ENCODE data around the gene USP32. TPM values are rescaled to one million over a fixed set of nuclear protein-coding genes. Genes with fewer than 3 reads are reported as not detected.
A peak's percentile ranks its signal among the peaks of the same experiment; 100 is the strongest.

USP32 gene
- total RNA-seq, 3 donors from 2014 or later, result 20.1 to 22.0 (median 20.9) TPM

DNA sequence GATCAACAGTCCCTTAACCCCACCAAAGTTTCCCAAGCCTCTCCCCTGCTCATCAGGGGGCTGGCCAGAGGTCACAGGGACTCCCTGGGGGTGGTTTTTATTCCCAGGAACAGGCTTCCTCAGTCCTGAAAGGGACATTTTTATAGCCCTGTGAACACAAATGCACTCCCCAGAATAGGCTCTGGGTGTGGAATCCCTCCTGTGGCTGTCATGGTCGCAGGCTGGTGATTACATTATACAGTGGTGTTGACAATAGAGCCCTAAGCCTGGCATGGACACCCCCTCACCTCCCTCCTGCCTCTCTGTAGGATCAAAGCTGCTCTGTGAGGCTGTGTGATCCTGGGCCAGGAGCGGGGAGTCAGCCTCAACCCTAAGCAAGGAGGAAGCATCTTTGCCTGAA is 243.6 kb downstream of the USP32 start:
- Mint-ChIP-seq H3K4me3 (no peak overlapping the region), H3K27me3 (ENCODE audit: low read depth) (peaks cover 82% of the 10 kb centered on the region), H3K36me3 (ENCODE audit: insufficient read depth) (no peaks in the 10 kb centered on the region), H3K4me1 (ENCODE audit: low read depth) (peaks cover 17% of the 10 kb centered on the region), H3K9me3 (no peaks in the 10 kb centered on the region)
- DNase-seq (no peak), ATAC-seq (no peak)

DNA sequence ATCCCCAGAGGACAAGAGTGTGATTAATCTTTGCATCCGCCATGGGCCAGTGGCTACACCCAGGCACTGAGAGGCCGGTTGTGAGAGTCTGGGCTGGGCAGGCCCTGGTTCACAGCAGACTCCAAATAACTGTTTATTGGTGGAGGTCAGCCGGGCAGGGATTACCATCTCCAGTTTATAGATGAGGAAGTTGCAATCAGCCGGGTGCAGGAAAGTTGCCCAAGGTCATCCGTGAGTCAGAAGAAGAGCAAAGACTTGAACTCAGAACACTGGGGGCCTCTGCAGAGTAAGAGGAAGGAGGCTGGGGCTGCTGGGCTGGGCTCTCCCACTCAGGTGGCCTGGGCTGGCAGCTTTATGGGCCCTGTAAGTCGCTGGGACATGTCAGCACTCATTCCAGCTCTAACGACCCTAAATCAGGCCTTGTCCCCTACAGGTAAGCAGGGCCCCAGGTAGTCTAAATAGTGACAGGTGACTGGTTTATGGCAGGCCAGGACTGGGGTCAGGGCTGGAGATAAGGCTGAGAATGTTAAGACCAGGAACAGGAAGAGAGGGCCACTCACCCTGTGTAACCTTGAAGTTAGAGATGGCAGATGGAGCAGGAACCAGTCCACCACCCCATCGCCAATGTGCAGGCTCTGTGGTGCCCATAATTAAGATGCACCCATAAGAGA is 244.2 kb downstream of the USP32 start:
- Mint-ChIP-seq H3K9me3 (no peaks in the 10 kb centered on the region), H3K4me1 (ENCODE audit: low read depth) (peaks cover 24% of the 10 kb centered on the region), H3K27me3 (ENCODE audit: low read depth) (peaks cover 83% of the 10 kb centered on the region), H3K4me3 (no peak overlapping the region), H3K36me3 (ENCODE audit: insufficient read depth) (no peaks in the 10 kb centered on the region)
- no peak for ATAC-seq
- DNase-seq, result no peak

DNA sequence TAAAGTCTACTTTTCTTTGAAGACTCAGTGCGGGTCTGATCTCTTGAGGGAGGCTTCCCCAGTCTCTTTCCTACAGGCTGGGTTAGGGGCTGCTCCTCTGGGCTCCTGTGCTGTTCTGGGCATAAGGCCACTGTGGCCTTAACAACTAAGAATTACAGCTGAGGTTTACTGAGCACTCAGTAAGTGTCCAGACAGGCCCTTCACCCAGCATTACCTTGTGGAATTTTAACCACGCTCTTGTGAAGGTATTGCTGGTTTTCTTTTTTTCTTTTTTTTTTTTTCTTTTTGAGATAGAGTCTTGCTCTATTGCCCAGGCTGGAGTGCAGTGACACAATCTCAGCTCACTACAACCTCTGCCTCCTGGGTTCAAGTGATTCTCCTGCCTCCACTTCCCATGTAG is 245.7 kb downstream of the USP32 start:
- H3K27me3 Mint-ChIP-seq (ENCODE audit: low read depth), result peaks cover 83% of the 10 kb centered on the region
- H3K9me3 Mint-ChIP-seq, result no peaks in the 10 kb centered on the region
- H3K36me3 Mint-ChIP-seq (ENCODE audit: insufficient read depth), result no peaks in the 10 kb centered on the region
- peaks cover 26% of the 10 kb centered on the region for H3K4me1 Mint-ChIP-seq (ENCODE audit: low read depth)
- ATAC-seq, result no peak
- H3K4me3 Mint-ChIP-seq, result no peak overlapping the region
- no peak for DNase-seq

DNA sequence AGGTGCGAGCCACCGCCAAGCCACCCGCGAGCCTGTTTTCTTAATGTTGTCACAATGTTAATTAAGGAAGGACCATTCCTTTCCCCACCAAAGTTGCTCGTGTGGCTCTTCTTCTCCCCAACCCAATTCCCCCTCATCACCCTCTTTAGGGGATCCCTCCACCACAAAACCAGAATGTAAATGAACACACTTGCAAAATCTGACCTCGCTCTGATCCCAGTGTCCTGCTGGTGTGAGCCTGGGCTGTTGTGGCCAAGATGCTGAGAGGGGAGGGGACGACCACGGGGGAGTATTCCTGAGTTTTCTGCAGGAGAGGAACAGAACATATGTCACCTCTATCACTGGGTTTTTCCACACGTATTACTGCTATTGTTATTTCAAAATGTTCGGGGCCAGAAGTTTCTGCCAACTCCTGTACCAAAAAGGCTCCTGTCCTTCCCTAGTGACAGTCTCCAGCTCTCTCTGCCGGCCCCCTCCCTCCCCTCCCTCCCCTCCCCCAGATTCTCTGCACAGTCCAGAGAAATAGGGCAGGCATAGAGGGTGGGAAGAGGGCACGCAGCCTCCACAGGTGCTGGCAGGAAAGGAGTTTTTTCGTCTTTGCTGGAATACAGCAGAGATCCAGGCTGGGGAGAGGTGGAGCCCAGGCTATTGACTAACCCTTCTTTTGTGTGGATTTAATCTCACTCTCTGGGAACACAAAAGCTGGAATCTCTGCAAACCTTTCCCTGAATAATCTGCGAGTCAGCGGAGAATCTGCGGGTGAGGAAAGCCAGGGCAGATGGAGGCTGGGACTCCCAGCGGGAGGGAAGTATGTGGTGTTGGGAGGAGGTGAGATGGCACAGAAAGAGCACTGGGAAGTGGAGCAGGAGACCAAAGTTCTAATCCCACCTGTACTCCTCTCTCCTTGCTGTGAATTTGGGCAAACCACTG is 246.7 kb downstream of the USP32 start:
- DNase-seq, result no peak
- H3K36me3 Mint-ChIP-seq (ENCODE audit: insufficient read depth), result no peaks in the 10 kb centered on the region
- no peak for ATAC-seq
- H3K4me3 Mint-ChIP-seq, result no peak overlapping the region
- peaks cover 20% of the 10 kb centered on the region for H3K4me1 Mint-ChIP-seq (ENCODE audit: low read depth)
- no peaks in the 10 kb centered on the region for H3K9me3 Mint-ChIP-seq
- peaks cover 84% of the 10 kb centered on the region for H3K27me3 Mint-ChIP-seq (ENCODE audit: low read depth)

DNA sequence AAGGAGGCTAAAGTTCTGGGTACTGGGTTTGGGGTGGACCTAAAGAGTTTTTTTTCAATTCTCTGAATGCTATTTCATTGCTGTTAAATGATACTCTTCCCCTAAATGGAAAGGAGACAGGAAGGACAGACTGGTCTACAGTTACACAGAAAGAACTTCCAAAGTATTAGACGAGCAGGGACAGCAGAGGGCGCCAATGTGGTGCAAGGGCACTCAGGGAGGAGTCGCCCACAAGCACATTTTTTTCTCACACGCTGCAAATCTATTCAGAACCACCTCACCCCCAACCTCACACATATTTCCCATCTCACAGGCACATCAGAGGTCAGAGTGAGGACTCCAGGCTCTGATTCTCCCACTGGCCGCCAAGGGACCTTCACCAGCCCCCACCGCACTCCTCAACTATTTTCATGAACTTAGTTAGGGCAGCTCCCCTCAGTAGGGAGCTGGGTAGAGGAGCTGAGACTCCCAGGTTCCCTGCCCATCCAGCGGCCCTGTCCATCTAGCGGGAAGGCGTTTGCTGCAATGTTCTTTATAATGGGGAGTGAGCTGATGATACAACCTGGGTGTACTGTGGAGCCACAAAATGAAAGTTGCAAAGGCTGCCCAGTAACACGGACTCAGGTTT is 248.9 kb downstream of the USP32 start:
- Mint-ChIP-seq H3K4me1 (ENCODE audit: low read depth) (peaks cover 22% of the 10 kb centered on the region), H3K4me3 (peak overlapping the region; percentile 26), H3K36me3 (ENCODE audit: insufficient read depth) (no peaks in the 10 kb centered on the region), H3K9me3 (no peaks in the 10 kb centered on the region), H3K27me3 (ENCODE audit: low read depth) (peaks cover 87% of the 10 kb centered on the region)
- ATAC-seq, result peak; percentile 79 to 80
- DNase-seq, result peak; percentile 62

DNA sequence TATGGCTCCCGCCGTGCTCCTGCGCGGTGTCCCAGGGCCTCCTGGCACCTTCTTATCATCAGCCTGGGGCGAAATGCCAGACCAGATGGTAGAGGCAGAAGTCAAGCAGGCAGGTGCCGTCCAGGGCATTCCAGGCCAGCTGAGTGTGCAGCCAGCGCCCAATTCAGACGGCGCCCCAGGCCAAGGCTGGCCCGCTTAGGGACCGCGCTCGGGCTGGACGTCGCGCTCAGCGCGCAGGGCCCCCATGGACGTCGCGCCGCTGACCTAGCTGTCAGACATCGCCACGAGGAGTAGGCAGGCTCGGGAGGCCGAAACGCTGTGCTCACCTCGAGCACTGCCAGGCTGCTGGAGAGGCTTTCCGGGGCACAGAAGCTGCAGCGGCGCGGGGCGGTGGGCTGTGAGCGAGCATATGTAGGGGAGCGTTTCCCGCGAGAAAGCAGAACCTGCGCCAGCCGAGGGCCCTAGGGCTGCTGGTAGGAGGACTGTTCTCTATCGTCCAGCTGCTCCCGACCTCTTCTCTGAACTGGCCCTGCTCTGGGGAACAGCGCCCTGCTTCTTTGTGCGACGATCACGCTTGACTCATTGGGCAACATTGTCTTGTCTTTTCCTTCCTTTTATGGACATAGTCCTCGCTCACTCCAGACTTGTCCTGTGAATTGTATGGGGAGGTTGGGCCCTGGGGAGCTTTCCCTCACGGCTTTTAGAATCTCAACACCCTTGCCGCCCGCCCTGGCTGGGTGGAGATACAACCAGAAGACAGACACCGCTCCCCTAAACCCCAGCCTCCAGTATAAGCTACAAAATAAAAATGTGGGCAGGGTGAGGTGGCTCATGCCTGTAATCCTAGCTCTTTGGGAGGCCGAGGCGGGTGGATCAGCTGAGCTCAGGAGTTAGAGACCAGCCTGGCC is 250.6 kb downstream of the USP32 start:
- DNase-seq, result no peak
- peaks cover 22% of the 10 kb centered on the region for H3K4me1 Mint-ChIP-seq (ENCODE audit: low read depth)
- H3K27me3 Mint-ChIP-seq (ENCODE audit: low read depth), result peaks cover 76% of the 10 kb centered on the region
- no peak for ATAC-seq
- no peak overlapping the region for H3K4me3 Mint-ChIP-seq
- H3K9me3 Mint-ChIP-seq, result no peaks in the 10 kb centered on the region
- H3K36me3 Mint-ChIP-seq (ENCODE audit: insufficient read depth), result no peaks in the 10 kb centered on the region

DNA sequence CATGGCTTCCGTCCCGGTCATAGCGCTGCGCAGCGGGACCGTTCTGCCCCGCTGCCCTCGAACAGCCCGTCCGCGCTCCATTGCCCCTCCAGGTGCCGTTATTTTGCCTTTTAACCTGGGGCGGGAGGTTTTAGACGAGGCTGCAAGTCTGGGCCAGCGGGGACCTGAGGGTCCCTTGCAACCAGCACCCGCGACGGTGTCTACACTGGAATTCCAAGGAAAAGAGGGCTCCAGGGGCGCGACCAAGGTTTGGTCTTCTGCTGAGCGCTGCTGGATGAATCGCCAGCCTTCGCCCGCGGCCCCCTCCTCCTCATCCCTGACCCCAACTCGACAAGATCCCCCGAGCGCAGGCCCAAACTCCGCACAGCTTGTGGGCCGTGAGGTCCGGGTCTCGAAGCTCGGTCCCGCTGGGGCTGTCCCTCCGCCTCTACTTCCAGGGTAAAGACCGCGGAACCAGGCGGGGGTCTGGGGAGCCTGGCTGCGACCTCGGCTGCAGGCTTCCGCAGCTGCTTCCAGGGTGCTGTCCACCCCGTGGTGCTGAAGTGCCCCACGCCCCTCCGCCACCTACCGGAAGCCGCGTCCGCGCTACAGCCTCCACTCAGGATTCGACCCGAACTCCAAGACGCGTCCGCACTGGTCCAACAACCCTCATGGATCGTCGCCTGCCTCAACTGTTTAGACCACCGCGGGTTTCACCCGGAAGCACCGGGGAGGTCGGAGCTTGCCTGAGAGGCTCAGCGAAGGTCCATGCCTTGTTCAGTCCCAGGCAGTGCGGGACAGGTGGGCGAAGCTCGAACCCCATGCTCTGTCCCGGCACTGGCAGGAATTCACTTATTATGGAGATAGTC is 252.3 kb downstream of the USP32 start:
- Mint-ChIP-seq H3K27me3 (ENCODE audit: low read depth) (peaks cover 64% of the 10 kb centered on the region), H3K9me3 (no peaks in the 10 kb centered on the region), H3K4me1 (ENCODE audit: low read depth) (peaks cover 35% of the 10 kb centered on the region), H3K36me3 (ENCODE audit: insufficient read depth) (no peaks in the 10 kb centered on the region), H3K4me3 (no peak overlapping the region)
- DNase-seq, result peak; percentile 44
- ATAC-seq, result peak in 1 of 2 donors; percentile 20

DNA sequence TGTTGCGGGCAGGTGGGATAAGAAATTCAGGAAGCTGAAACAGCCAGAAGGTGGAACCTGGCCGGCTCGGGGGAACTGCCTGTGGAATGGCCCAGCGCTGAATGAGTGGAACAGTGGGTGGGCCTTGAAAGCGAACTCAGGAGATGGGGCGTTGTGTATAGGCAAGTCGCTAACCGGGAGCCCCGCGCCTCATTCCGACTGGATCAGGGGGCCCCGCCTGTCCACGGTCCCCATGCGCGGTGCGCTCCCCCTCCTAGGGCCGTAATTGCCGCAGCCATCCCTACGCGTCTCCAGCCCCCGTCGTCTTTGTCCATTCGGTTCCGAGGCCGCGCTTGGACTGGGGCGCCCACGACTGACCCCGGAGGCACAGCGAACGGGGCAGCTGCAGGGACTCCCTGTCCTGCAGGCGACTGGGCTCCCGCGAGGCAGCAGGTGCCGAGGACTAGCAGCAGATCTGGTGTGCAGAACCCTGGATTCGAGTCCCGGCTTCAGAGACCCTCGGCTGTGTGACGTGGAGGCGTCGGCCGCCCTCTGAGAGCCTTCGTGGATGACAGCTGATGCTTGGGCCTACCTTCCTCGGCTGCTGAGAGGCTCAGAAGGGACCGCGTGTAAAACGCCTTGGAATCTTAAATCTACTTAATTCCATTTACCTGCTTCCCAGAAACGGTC is 253.0 kb downstream of the USP32 start:
- Mint-ChIP-seq H3K36me3 (ENCODE audit: insufficient read depth) (no peaks in the 10 kb centered on the region), H3K27me3 (ENCODE audit: low read depth) (peaks cover 58% of the 10 kb centered on the region), H3K4me3 (no peak overlapping the region), H3K4me1 (ENCODE audit: low read depth) (peaks cover 41% of the 10 kb centered on the region), H3K9me3 (no peaks in the 10 kb centered on the region)
- ATAC-seq, result no peak
- no peak for DNase-seq

DNA sequence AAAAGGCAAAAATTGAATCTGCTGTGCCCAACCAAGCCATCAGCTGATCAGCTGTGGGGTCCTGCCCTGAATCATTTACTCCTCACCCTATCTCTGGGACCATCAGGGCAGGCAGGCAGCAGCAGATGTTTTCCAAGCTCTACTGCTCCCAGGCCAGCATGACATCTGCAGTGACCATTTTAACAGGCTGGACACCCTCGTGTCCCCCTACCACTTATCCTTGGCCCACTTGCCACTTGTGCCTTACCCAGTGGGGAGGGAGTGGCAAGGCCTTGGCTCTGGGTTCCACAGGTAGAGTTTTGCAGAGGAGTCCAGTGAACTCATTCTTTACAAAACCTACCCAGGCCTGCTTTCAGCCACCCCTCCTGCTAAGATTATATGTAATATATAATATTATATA is 254.2 kb downstream of the USP32 start:
- Mint-ChIP-seq H3K9me3 (no peaks in the 10 kb centered on the region), H3K4me1 (ENCODE audit: low read depth) (peaks cover 35% of the 10 kb centered on the region), H3K4me3 (no peak overlapping the region), H3K27me3 (ENCODE audit: low read depth) (peaks cover 48% of the 10 kb centered on the region), H3K36me3 (ENCODE audit: insufficient read depth) (peaks cover 1% of the 10 kb centered on the region)
- DNase-seq (no peak), ATAC-seq (no peak)

DNA sequence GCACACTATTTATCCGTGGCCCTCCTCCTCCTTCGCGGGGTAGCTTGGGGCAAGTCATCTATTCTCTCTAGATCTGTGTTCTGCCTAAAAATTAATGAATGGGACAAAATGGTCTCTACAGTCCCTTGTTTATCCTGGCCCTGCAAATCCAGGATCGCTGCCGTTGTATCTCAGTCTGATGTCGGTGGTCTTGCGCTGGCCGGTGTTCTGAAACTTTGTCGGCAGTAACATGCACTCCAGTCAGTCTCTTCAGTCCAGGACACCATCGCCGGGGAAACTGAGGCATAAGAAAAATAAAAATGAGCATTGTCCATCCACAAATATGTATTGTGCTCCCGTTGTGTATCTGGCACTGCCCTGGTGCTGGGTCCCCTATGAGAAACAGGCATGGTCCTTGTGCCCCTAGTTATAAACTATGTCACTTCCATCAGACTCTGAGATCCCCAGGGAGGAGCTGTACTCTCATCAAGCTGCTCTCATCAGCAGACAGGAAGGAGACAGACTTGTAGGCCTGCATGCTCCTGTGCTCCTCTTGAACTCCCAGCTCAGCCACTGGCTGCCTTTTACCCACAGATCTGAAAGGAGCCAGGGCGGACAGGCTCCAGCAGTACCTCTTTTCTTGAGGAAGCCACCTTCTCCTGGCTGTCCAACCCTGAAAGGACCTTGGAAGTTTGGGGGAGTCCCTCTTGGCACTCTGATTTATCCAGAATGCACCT is 255.8 kb downstream of the USP32 start:
- H3K27me3 Mint-ChIP-seq (ENCODE audit: low read depth), result peaks cover 32% of the 10 kb centered on the region

DNA sequence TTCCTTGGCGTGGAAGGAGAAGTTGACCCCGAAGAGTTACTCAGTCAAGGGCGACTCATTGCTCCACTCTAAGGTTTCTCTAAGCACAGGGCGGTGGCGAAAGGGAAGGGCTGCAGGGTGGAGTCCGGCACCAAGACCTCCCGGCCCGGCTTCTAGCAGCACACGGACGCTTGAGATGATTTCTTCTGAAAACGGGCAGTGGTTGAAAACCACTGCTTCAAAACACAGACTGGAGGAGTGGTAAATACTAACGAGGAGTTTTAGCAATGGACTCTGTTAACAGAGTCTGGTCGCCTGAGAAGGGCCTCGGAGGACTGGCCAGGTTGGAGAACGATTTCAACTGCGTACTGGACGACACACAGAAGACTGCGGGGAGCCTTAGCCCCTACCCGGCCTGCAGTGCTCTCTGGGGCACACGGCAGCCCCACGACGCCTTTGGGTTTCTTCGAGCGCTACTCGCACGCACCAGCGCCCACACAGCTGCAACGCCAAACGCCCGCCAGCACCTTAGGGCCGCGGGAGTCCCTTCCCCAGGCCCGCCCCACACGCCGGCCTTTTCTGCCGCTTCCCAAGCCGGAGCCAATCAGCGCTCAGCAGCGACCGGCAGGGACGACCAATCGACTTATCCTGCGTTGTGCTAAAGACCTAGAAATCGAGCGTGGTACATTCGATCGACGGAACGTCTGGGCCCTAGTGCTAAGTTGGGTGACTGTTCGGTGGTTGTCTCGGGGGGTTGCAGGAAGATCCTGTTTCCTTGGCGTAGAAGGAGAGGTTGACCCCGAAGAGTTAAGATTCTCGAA is 256.6 kb downstream of the USP32 start:
- Mint-ChIP-seq H3K4me3 (peak overlapping the region; percentile 88), H3K36me3 (ENCODE audit: insufficient read depth) (peaks cover 6% of the 10 kb centered on the region), H3K9me3 (no peaks in the 10 kb centered on the region), H3K4me1 (ENCODE audit: low read depth) (peaks cover 29% of the 10 kb centered on the region), H3K27me3 (ENCODE audit: low read depth) (peaks cover 25% of the 10 kb centered on the region)
- DNase-seq, result peak; percentile 68
- ATAC-seq, result peak; percentile 96 to 98

More for the DNA sequence above, 255.8 kb downstream of the USP32 start:
- Mint-ChIP-seq H3K4me3 (peak overlapping the region; percentile 88), H3K4me1 (ENCODE audit: low read depth) (peaks cover 29% of the 10 kb centered on the region), H3K36me3 (ENCODE audit: insufficient read depth) (peaks cover 6% of the 10 kb centered on the region), H3K9me3 (no peaks in the 10 kb centered on the region)
- DNase-seq (no peak), ATAC-seq (no peak)

All from activated T-cell treated with anti-CD3 and anti-CD28 coated beads, Interleukin-2, amount 50 U/mL, for 4 hours (primary cell).